Stimulated activated CD4-positive, alpha-beta T cell treated with anti-CD3 and anti-CD28 coated beads, Interleukin-15, amount 100 ng/mL, for 24 hours (primary cell): ENCODE data around the gene SGPL1.
"Not testable (repeated sequence)": the region's sequence is repeated elsewhere in the genome, so short reads cannot be mapped to it uniquely, and the experiment has no call there.

Experiments
- DNase-seq: peaks from one replicate; pipeline ENCODE4 v3.0.0-alpha.2; 2020

Gene SGPL1

GRCh38 chr10:70846795-70847194 is 31.0 kb downstream of the SGPL1 start:
- no peak for DNase-seq

GRCh38 chr10:70847659-70848360 is 32.1 kb downstream of the SGPL1 start:
- no peak for DNase-seq

- no peak for DNase-seq
Measured at GRCh38 chr10:70849582-70850016, 33.9 kb downstream of the SGPL1 start.

GRCh38 chr10:70850097-70850496 is 34.3 kb downstream of the SGPL1 start:
- no peak for DNase-seq

- DNase-seq: no peak
Measured at GRCh38 chr10:70851597-70852475, 36.1 kb downstream of the SGPL1 start.

- no peak for DNase-seq
Measured at GRCh38 chr10:70853038-70853437, 37.3 kb downstream of the SGPL1 start.

GRCh38 chr10:70853457-70853856 is 37.7 kb downstream of the SGPL1 start:
- DNase-seq: no peak

- no peak for DNase-seq
Measured at GRCh38 chr10:70856454-70856853, 40.7 kb downstream of the SGPL1 start.

- no peak for DNase-seq
Measured at GRCh38 chr10:70858759-70859158, 43.0 kb downstream of the SGPL1 start.

- not testable (repeated sequence) for DNase-seq
Measured at GRCh38 chr10:70861495-70862197, 45.9 kb downstream of the SGPL1 start.

- DNase-seq: no peak
Measured at GRCh38 chr10:70863470-70864160, 47.9 kb downstream of the SGPL1 start.

GRCh38 chr10:70864935-70865334 is 49.2 kb downstream of the SGPL1 start:
- no peak for DNase-seq

- no peak for DNase-seq
Measured at GRCh38 chr10:70866424-70866823, 50.7 kb downstream of the SGPL1 start.

GRCh38 chr10:70872291-70872690 is 56.5 kb downstream of the SGPL1 start:
- DNase-seq: no peak

- DNase-seq: no peak
Measured at GRCh38 chr10:70874061-70874460, 58.3 kb downstream of the SGPL1 start.

- DNase-seq: no peak
Measured at GRCh38 chr10:70879207-70879606, 63.5 kb downstream of the SGPL1 start.

- peak; percentile 84 for DNase-seq
Measured at GRCh38 chr10:70880077-70880534, 64.4 kb downstream of the SGPL1 start.

- DNase-seq: no peak
Measured at GRCh38 chr10:70884741-70885140, 69.0 kb downstream of the SGPL1 start.

- no peak for DNase-seq
Measured at GRCh38 chr10:70885481-70885880, 69.7 kb downstream of the SGPL1 start.

- no peak for DNase-seq
Measured at GRCh38 chr10:70885931-70886903, 70.5 kb downstream of the SGPL1 start.

GRCh38 chr10:70886921-70887665 is 71.3 kb downstream of the SGPL1 start:
- DNase-seq: no peak
